Omental fat pad (tissue), 4 donors: ENCODE data around the gene C13orf42. TPM values are rescaled to one million over a fixed set of nuclear protein-coding genes. Genes with fewer than 3 reads are reported as not detected.

Experiments used
- ATAC-seq: fragments of 150-250 bp; one replicate; pipeline ENCODE4 v1.9.1; 2016; ENCODE audit warnings: mild to moderate bottlenecking, moderate library complexity; ENCODE audit not compliant: low FRiP score
- DNase-seq: peaks from one replicate; pipeline ENCODE4 v3.0.0-alpha.2; 2019; ENCODE audit warnings: low spot score
- total RNA-seq, 4 donors: library from RNA; depleted of rRNA; stranded (reverse); fragments of >200 nt; gene quantifications; one replicate each; pipeline ENCODE4 v1.1.0, GENCODE V29; 2016
- TF ChIP-seq, protein P1 (sequence below), 3 donors: fragments of 450-650 bp; IDR thresholded peaks; one replicate each; pipeline ENCODE4 v1.5.1; 2016 to 2017; ENCODE audit warnings: antibody characterized with exemption in 3 of 3, mild to moderate bottlenecking in 3 of 3, moderate library complexity in 2 of 3

C13orf42 gene
- total RNA-seq, 4 donors from 2014 or later, result not detected

DNA sequence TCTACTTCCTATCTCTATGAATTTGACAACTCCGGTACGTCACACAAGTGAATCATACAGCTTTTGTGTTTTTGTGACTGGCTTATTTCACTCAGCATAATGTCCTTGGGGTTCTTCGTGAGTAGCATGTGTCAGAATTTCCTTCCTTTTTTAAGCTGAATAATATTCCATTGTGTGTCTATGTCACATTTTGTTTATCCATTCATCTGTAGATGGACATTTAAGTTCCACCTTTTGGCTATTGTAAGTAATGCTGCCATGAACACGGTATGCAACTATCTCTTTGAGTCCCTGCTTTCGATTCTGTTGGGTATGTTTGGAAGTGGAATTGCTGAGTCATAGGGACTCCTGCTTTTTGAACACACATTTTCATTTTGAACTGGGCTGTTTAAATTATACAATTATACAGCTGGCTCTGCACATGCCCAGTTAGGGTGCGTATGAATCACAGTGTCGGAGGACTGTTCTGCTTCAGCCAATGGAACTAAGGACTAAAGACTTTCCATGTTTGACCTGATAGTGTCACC lies 43.0 kb upstream of the C13orf42 start:
- no peak for DNase-seq
- TF ChIP-seq, protein P1, sequence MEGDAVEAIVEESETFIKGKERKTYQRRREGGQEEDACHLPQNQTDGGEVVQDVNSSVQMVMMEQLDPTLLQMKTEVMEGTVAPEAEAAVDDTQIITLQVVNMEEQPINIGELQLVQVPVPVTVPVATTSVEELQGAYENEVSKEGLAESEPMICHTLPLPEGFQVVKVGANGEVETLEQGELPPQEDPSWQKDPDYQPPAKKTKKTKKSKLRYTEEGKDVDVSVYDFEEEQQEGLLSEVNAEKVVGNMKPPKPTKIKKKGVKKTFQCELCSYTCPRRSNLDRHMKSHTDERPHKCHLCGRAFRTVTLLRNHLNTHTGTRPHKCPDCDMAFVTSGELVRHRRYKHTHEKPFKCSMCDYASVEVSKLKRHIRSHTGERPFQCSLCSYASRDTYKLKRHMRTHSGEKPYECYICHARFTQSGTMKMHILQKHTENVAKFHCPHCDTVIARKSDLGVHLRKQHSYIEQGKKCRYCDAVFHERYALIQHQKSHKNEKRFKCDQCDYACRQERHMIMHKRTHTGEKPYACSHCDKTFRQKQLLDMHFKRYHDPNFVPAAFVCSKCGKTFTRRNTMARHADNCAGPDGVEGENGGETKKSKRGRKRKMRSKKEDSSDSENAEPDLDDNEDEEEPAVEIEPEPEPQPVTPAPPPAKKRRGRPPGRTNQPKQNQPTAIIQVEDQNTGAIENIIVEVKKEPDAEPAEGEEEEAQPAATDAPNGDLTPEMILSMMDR (IDR thresholded peaks at IDR 0.05), result no peak
- ATAC-seq, result no peak

DNA sequence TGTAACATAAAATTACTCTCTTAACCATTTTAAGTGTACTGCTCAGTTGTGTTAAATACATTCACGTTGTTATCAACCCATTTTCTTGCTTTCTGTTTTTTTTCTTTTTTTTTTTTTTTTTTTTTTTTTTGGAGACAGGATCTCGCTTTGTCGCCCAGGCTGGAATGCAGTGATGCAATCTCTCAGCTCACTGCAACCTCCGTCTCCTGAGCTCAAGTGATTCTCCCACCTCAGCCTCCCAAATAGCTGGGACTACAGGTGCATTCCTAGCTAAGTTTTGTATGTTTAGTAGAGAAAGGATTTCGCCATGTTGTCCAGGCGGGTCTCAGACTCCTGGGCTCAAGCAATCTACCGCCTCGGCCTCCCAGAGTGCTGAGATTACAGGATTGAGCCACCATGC lies 42.5 kb upstream of the C13orf42 start:
- ATAC-seq, result no peak
- TF ChIP-seq, protein P1 (IDR thresholded peaks at IDR 0.05), result no peak
- DNase-seq, result no peak

DNA sequence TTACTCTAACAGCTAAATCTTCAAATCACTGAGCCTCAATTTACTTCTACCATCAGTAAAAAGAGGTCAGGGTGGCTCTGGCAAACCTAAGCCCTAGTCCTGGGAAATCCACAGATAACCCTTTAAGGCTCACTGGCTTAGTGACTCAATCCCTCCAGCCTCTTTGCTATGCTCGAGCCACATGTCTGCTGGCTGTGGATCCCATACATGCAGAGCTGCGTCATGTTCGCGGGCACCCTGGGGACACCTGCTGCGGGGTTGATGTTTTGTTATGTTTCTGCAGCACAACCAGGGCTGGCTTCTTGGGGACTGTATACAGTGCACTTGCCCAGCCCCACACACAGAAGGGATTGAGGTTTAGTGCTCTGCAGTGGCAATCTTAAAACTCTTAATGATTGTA lies 41.6 kb upstream of the C13orf42 start:
- ATAC-seq, result no peak

DNA sequence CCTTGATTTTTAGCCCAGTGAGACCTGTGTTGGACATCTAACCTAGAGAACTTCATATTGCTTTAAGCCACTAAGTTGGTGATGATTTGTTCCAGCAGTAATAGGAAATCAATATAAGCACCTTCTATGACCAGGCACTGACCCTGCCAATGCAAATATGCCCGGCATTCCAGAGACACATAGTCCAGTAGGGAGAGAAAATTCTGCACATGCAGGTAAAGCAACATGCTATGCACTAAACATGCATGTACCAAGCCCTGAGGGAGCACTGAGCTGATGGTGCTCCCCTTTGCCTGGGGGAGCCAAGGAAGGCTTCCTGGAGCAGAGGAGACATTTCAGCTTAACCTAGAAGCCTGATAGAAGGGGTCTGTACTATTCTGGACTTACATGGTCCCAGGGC lies 40.4 kb upstream of the C13orf42 start:
- ATAC-seq (no peak), DNase-seq (no peak)
- TF ChIP-seq, protein P1 (IDR thresholded peaks at IDR 0.05), result no peak

More for the DNA sequence above, 41.6 kb upstream of the C13orf42 start:
- TF ChIP-seq, protein P1 (IDR thresholded peaks at IDR 0.05), result no peak
- no peak for DNase-seq

DNA sequence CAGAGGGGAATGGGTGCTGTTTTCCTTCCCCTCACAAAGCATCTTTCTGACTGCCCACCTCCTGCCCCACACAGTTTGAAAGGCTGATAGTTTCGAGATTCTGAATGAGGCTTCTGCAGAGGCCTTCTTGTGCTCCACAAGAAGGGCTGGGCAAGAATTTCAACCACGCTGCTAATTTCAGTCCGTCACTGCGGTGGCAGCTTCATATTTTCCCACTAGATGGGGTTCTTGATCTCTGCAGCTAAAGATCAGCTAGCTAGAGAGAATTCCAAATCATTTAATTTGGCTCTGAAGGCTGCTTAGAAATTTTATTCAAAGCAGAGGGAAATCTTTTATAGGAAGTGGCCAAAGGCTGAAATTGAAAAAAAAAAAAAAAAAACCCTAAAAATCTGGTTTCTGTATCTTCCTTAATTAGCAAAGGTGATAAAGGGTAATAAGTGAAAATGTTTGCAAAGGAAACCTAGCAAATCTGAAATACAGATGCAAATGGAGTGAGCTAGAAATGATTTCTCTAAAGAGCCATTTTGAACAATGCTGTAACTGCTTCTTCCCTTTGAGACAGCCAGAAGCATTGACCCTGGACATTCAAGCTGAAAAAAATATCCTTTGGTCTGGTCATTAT lies 38.0 kb upstream of the C13orf42 start:
- TF ChIP-seq, protein P1 (IDR thresholded peaks at IDR 0.05), result no peak
- ATAC-seq (peak; percentile 64), DNase-seq (no peak)

DNA sequence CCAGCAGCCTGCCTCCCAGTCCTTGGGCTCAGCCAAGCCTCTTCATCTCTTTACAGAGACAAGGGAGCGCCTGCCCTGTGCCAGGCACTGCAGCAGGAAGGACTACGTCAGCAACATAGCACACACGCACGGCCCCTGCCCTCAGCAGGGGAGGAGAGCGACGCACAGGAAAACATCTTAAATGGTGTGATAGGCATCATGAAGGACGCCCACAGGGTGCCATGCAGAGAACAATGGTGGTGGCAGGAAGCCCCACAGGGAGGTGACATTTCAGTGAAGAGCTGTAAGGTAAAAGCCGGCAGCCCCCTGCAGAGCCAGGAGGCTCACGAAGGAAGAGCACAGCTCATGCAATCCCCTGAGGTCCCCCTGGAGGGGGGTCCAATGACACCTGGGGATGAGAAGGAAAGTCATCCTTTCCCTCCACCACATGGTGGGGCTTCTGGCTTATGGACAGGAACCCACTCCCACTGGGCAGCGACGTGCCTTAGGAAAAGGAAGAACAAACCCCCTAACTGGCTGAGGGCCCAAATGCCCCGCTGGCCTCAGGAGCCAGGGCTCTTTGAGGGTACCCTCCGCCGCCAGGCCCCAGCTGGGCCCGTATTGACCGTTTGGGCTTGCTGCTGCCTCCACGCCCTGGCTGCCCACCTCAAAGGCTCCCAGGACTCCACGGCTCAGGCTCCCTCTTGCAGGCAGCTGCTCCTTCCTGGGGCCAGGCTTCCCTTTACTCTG lies 37.3 kb upstream of the C13orf42 start:
- ATAC-seq (peak; percentile 44), DNase-seq (no peak)
- TF ChIP-seq, protein P1 (IDR thresholded peaks at IDR 0.05), result no peak
